Activated CD8-positive, alpha-beta T cell treated with anti-CD3 and anti-CD28 coated beads for 36 hours (primary cell): ENCODE results near the gene MEF2D. TPM values are rescaled to one million over a fixed set of nuclear protein-coding genes. Genes with fewer than 3 reads are reported as not detected.

Experiments
- ATAC-seq: fragments of 200-7000 bp; cut with Tn5 transposase; one replicate; pipeline ENCODE4 v1.10.0; 2021; ENCODE audit warnings: mild to moderate bottlenecking, moderate library complexity
- CTCF ChIA-PET: fragments of 350-600 bp; sonication (Branson Sonifier 250); formaldehyde crosslinking; loops from one replicate; lab custom pipeline; 2021; ENCODE audit warnings: antibody characterized with exemption; lab: Charles Lee
- POLR2A ChIA-PET: fragments of 350-600 bp; sonication (Branson Sonifier 250); formaldehyde crosslinking; loops from one replicate; lab custom pipeline; 2021; ENCODE audit warnings: antibody characterized with exemption; lab: Charles Lee
- DNase-seq: peaks from one replicate; pipeline ENCODE4 v3.0.0-alpha.2; 2020
- H3K27ac Mint-ChIP-seq: one replicate; pipeline ENCODE4 v1.8.0; 2021; ENCODE audit warnings: mild to moderate bottlenecking, mixed read lengths
- H3K27me3 Mint-ChIP-seq: one replicate; pipeline ENCODE4 v1.8.0; 2021; ENCODE audit warnings: mixed read lengths
- H3K36me3 Mint-ChIP-seq: one replicate; pipeline ENCODE4 v1.8.0; 2021; ENCODE audit warnings: low read depth, mixed read lengths
- H3K4me1 Mint-ChIP-seq: one replicate; pipeline ENCODE4 v1.8.0; 2021; ENCODE audit warnings: low read depth, mixed read lengths
- H3K4me3 Mint-ChIP-seq: one replicate; pipeline ENCODE4 v1.8.0; 2021; ENCODE audit warnings: mild to moderate bottlenecking, moderate library complexity, mixed read lengths
- H3K9me3 Mint-ChIP-seq: one replicate; pipeline ENCODE4 v1.8.0; 2021; ENCODE audit warnings: mixed read lengths
- CTCF ChIP-seq: fragments of 200-600 bp; IDR thresholded peaks from one replicate; pipeline ENCODE4 v1.8.0; 2022; ENCODE audit warnings: antibody characterized with exemption, mild to moderate bottlenecking
- intact Hi-C: fragments of 100-400 bp; cut with micrococcal nuclease; formaldehyde crosslinking; loops from one replicate; pipeline ENCODE4 v1.10.0; 2022
- total RNA-seq, 2 experiments: library from RNA; stranded (reverse); gene quantifications; one replicate each; pipeline ENCODE4 v1.2.3, GENCODE V29; 2021

MEF2D gene
- total RNA-seq, 2 experiments from 2014 or later, result 35.3 to 35.8 TPM

- peaks cover 18% of the 10 kb centered on the region for H3K36me3 Mint-ChIP-seq
- no peak for ATAC-seq
- POLR2A ChIA-PET, result no interaction called here
- H3K27me3 Mint-ChIP-seq, result no peaks in the 10 kb centered on the region
- H3K9me3 Mint-ChIP-seq, result no peaks in the 10 kb centered on the region
- peak overlapping the region; percentile 63 for H3K27ac Mint-ChIP-seq
- H3K4me1 Mint-ChIP-seq, result peaks cover 14% of the 10 kb centered on the region
- intact Hi-C loops, result no loop called here
- no peak overlapping the region for H3K4me3 Mint-ChIP-seq
- CTCF ChIA-PET, result interaction anchor here (0.8 to 1.6 kb wide), 2 partner anchors 12 to 13 kb away, joined by 3 read pairs; no protein-coding TSS in a partner anchor
- DNase-seq, result no peak
- TF ChIP-seq CTCF, result no peak
Observed at GRCh38 chr1:156468693-156469345, 31.8 kb downstream of the MEF2D start.

GRCh38 chr1:156467906-156468305, 32.7 kb downstream of the MEF2D start:
- ChIA-PET POLR2A (no interaction called here), CTCF (no interaction called here)
- H3K9me3 Mint-ChIP-seq, result no peaks in the 10 kb centered on the region
- H3K4me3 Mint-ChIP-seq, result no peak overlapping the region
- peaks cover 11% of the 10 kb centered on the region for H3K4me1 Mint-ChIP-seq
- H3K27me3 Mint-ChIP-seq, result no peaks in the 10 kb centered on the region
- TF ChIP-seq CTCF, result no peak
- ATAC-seq, result no peak
- peaks cover 14% of the 10 kb centered on the region for H3K36me3 Mint-ChIP-seq
- DNase-seq, result no peak
- H3K27ac Mint-ChIP-seq, result peak overlapping the region; percentile 5
- intact Hi-C loops, result no loop called here

- H3K27ac Mint-ChIP-seq, result no peak overlapping the region
- intact Hi-C loops, result no loop called here
- H3K9me3 Mint-ChIP-seq, result no peaks in the 10 kb centered on the region
- H3K4me1 Mint-ChIP-seq, result peaks cover 11% of the 10 kb centered on the region
- ChIA-PET CTCF (interaction anchor here (2.1 to 2.3 kb wide), 2 partner anchors 13 to 141 kb away, joined by 7 to 11 read pairs; no protein-coding TSS in a partner anchor), POLR2A (no interaction called here)
- TF ChIP-seq CTCF, result no peak
- ATAC-seq (no peak), DNase-seq (no peak)
- no peaks in the 10 kb centered on the region for H3K27me3 Mint-ChIP-seq
- H3K4me3 Mint-ChIP-seq, result no peak overlapping the region
- peaks cover 14% of the 10 kb centered on the region for H3K36me3 Mint-ChIP-seq
Observed at GRCh38 chr1:156467385-156467784, 33.2 kb downstream of the MEF2D start.

GRCh38 chr1:156465747-156466365, 34.7 kb downstream of the MEF2D start:
- no peak for TF ChIP-seq CTCF
- intact Hi-C loops, result no loop called here
- POLR2A ChIA-PET, result interaction anchor here (1.2 to 1.8 kb wide), 3 partner anchors 11 to 128 kb away, joined by 4 to 6 read pairs (median 4); partner anchors contain the start of gene NAXE

More at GRCh38 chr1:156465747-156466365, 34.7 kb downstream of the MEF2D start:
- DNase-seq (peak; percentile 42), ATAC-seq (peak; percentile 28)
- no peak overlapping the region for H3K4me3 Mint-ChIP-seq
- H3K27me3 Mint-ChIP-seq, result no peaks in the 10 kb centered on the region
- peak overlapping the region; percentile 13 for H3K27ac Mint-ChIP-seq
- peaks cover 11% of the 10 kb centered on the region for H3K4me1 Mint-ChIP-seq
- CTCF ChIA-PET, result interaction anchor here (1.0 to 2.3 kb wide), 7 partner anchors 9 to 142 kb away, joined by 3 to 11 read pairs (median 5); partner anchors contain the start of gene MEF2D
- H3K9me3 Mint-ChIP-seq, result no peaks in the 10 kb centered on the region
- H3K36me3 Mint-ChIP-seq, result peaks cover 14% of the 10 kb centered on the region
